Measurements from ENCODE around the gene CLEC20A. TPM values are rescaled to one million over a fixed set of nuclear protein-coding genes. Genes with fewer than 3 reads are reported as not detected.
A peak's percentile ranks its signal among the peaks of the same experiment; 100 is the strongest.

The CLEC20A gene
- total RNA-seq, 3 donors from 2014 or later = not detected

GRCh38 chr1:178541829-178542553 lies 45.2 kb upstream of the CLEC20A start:
- Histone ChIP-seq H3K4me3 (peak overlapping the region; percentile 53 to 91 (median 76)), H3K27ac (peak overlapping the region; percentile 33 to 81), H3K27me3 (no peaks in the 10 kb centered on the region), H3K4me1 (no peaks in the 10 kb centered on the region), H3K9me3 (no peaks in the 10 kb centered on the region), H3K36me3 (no peaks in the 10 kb centered on the region)
- TF ChIP-seq CTCF (IDR thresholded peaks at IDR 0.05) (no peak), POLR2A (IDR thresholded peaks at IDR 0.05) (no peak), POLR2AphosphoS5 (IDR thresholded peaks at IDR 0.05) (no peak)
- intact Hi-C loops (cut with DNase I; ENCODE audit: low total_unique reads) = no loop called here
- no peak for DNase-seq (ENCODE audit: low spot score in 2 of 2)

- Histone ChIP-seq H3K4me3 (peak overlapping the region in 2 of 3 donors; percentile 76 to 91), H3K4me1 (no peaks in the 10 kb centered on the region), H3K9me3 (no peaks in the 10 kb centered on the region), H3K36me3 (no peaks in the 10 kb centered on the region), H3K27ac (no peak overlapping the region), H3K27me3 (no peaks in the 10 kb centered on the region)
- no peak for DNase-seq (ENCODE audit: low spot score in 2 of 2)
- intact Hi-C loops (cut with DNase I; ENCODE audit: low total_unique reads) = no loop called here
- TF ChIP-seq POLR2AphosphoS5 (IDR thresholded peaks at IDR 0.05) (no peak), POLR2A (IDR thresholded peaks at IDR 0.05) (no peak), CTCF (IDR thresholded peaks at IDR 0.05) (no peak)
Measured at GRCh38 chr1:178541379-178541778, 44.6 kb upstream of the CLEC20A start.

GRCh38 chr1:178540646-178541045 lies 43.9 kb upstream of the CLEC20A start:
- H3K27me3 ChIP-seq = no peaks in the 10 kb centered on the region
- TF ChIP-seq CTCF (IDR thresholded peaks at IDR 0.05) = no peak
- TF ChIP-seq POLR2A (IDR thresholded peaks at IDR 0.05) = no peak
- TF ChIP-seq POLR2AphosphoS5 (IDR thresholded peaks at IDR 0.05) = no peak
- no peak overlapping the region for H3K27ac ChIP-seq
- H3K4me3 ChIP-seq = no peak overlapping the region
- intact Hi-C loops (cut with DNase I; ENCODE audit: low total_unique reads) = no loop called here
- H3K4me1 ChIP-seq = no peaks in the 10 kb centered on the region
- H3K9me3 ChIP-seq = no peaks in the 10 kb centered on the region
- H3K36me3 ChIP-seq = no peaks in the 10 kb centered on the region
- DNase-seq (ENCODE audit: low spot score in 2 of 2) = no peak

GRCh38 chr1:178540204-178540603 lies 43.4 kb upstream of the CLEC20A start:
- DNase-seq (ENCODE audit: low spot score in 2 of 2) = no peak
- H3K4me1 ChIP-seq = no peaks in the 10 kb centered on the region
- intact Hi-C loops (cut with DNase I; ENCODE audit: low total_unique reads) = no loop called here
- TF ChIP-seq POLR2A (IDR thresholded peaks at IDR 0.05) = no peak
- TF ChIP-seq POLR2AphosphoS5 (IDR thresholded peaks at IDR 0.05) = no peak
- TF ChIP-seq CTCF (IDR thresholded peaks at IDR 0.05) = no peak
- no peaks in the 10 kb centered on the region for H3K9me3 ChIP-seq
- no peak overlapping the region for H3K27ac ChIP-seq
- no peak overlapping the region for H3K4me3 ChIP-seq
- no peaks in the 10 kb centered on the region for H3K36me3 ChIP-seq
- no peaks in the 10 kb centered on the region for H3K27me3 ChIP-seq

- intact Hi-C loops (cut with DNase I; ENCODE audit: low total_unique reads) = loop anchor here (10.0 kb wide), 1 partner anchor 476 kb away; no protein-coding TSS in a partner anchor
- no peak for DNase-seq (ENCODE audit: low spot score in 2 of 2)
- TF ChIP-seq CTCF (IDR thresholded peaks at IDR 0.05) (no peak), POLR2A (IDR thresholded peaks at IDR 0.05) (no peak), POLR2AphosphoS5 (IDR thresholded peaks at IDR 0.05) (no peak)
Measured at GRCh38 chr1:178539291-178539690, 42.5 kb upstream of the CLEC20A start.

More at GRCh38 chr1:178539291-178539690, 42.5 kb upstream of the CLEC20A start:
- H3K27me3 ChIP-seq = no peaks in the 10 kb centered on the region
- no peaks in the 10 kb centered on the region for H3K9me3 ChIP-seq
- no peak overlapping the region for H3K27ac ChIP-seq
- H3K4me3 ChIP-seq = no peak overlapping the region
- no peaks in the 10 kb centered on the region for H3K36me3 ChIP-seq
- no peaks in the 10 kb centered on the region for H3K4me1 ChIP-seq
